Cardiac muscle cell (in vitro differentiated cells and primary cell): ENCODE results near the gene SLC35A4. TPM values are rescaled to one million over a fixed set of nuclear protein-coding genes. Genes with fewer than 3 reads are reported as not detected.

Experiments
- DNase-seq, 2 donors: peaks; one replicate each; pipeline versions ENCODE4 v3.0.0 to v3.0.0-alpha.2; 2010 to 2017; ENCODE audit warnings: low read depth in 1 of 2, low spot score in 1 of 2
- H3K27ac ChIP-seq: fragments of 200-600 bp; sonication (generic); 2 replicates; pipeline ENCODE4 v1.5.1; 2016
- H3K27me3 ChIP-seq: fragments of 200-600 bp; sonication (generic); 2 replicates; pipeline ENCODE4 v1.6.0; 2016; ENCODE audit warnings: control low read depth
- H3K36me3 ChIP-seq: fragments of 200-600 bp; sonication (generic); 2 replicates; pipeline ENCODE4 v1.5.1; 2016; ENCODE audit warnings: control low read depth
- H3K4me1 ChIP-seq: fragments of 200-600 bp; sonication (generic); 2 replicates; pipeline ENCODE4 v1.8.1; 2017; ENCODE audit warnings: low read depth, mild to moderate bottlenecking, mixed run types
- H3K4me3 ChIP-seq: fragments of 200-600 bp; sonication (generic); 2 replicates; pipeline ENCODE4 v1.5.1; 2016; ENCODE audit warnings: mild to moderate bottlenecking
- H3K9me3 ChIP-seq: fragments of 200-600 bp; sonication (generic); 2 replicates; pipeline ENCODE4 v1.5.1; 2017; ENCODE audit warnings: low read depth, mild to moderate bottlenecking, control low read depth
- CTCF ChIP-seq: IDR thresholded peaks from 2 replicates; pipeline ENCODE4 v1.5.1; 2012; ENCODE audit warnings: low read depth, mild to moderate bottlenecking, low read length
- polyA plus RNA-seq: library from polyadenylated mRNA; unstranded; fragments of >200 nt; fragmentation: Nextera tagmentation; extraction: Ambion mirVana; gene quantifications from 2 replicates; pipeline ENCODE4 v1.2.1, GENCODE V29; 2016
- total RNA-seq: library from RNA; depleted of rRNA; stranded (reverse); fragments of >200 nt; gene quantifications from 2 replicates; pipeline ENCODE4 v1.2.3, GENCODE V29; 2016

Gene SLC35A4
- total and polyA plus RNA-seq, 2 experiments from 2014 or later, result 32.3 to 80.7 TPM

- Histone ChIP-seq H3K27ac (no peak overlapping the region), H3K27me3 (no peaks in the 10 kb centered on the region), H3K4me1 (peaks cover 12% of the 10 kb centered on the region), H3K4me3 (peak overlapping the region; percentile 90), H3K9me3 (no peaks in the 10 kb centered on the region), H3K36me3 (peaks cover 7% of the 10 kb centered on the region)
- no peak for TF ChIP-seq CTCF
- DNase-seq, result no peak
These were observed 8.8 kb upstream of the SLC35A4 start for GRCh38 chr5:140555747-140556312.

GRCh38 chr5:140556438-140556837 lies 8.2 kb upstream of the SLC35A4 start:
- Histone ChIP-seq H3K9me3 (no peaks in the 10 kb centered on the region), H3K27ac (no peak overlapping the region), H3K4me3 (peak overlapping the region; percentile 90), H3K36me3 (peaks cover 1% of the 10 kb centered on the region), H3K4me1 (peaks cover 12% of the 10 kb centered on the region), H3K27me3 (no peaks in the 10 kb centered on the region)
- no peak for TF ChIP-seq CTCF
- peak in 1 of 2 donors; percentile 50 for DNase-seq

- no peak for TF ChIP-seq CTCF
- peaks cover 12% of the 10 kb centered on the region for H3K4me1 ChIP-seq
- no peaks in the 10 kb centered on the region for H3K27me3 ChIP-seq
- peaks cover 4% of the 10 kb centered on the region for H3K36me3 ChIP-seq
- H3K27ac ChIP-seq, result peak within 1 kb of the TSS; percentile 94
- peak within 1 kb of the TSS; percentile 90 for H3K4me3 ChIP-seq
- peak; percentile 93 for DNase-seq
- no peaks in the 10 kb centered on the region for H3K9me3 ChIP-seq
These were observed 7.4 kb upstream of the SLC35A4 start, which contains the start of gene SRA1 for GRCh38 chr5:140557136-140557805. SRA1 (minus strand) TSS chr5:140557473; CDS start chr5:140557452, 21 bp downstream.

GRCh38 chr5:140557965-140558364 lies 6.7 kb upstream of the SLC35A4 start:
- Histone ChIP-seq H3K36me3 (peaks cover 4% of the 10 kb centered on the region), H3K27me3 (no peaks in the 10 kb centered on the region), H3K4me3 (peak overlapping the region; percentile 90), H3K9me3 (no peaks in the 10 kb centered on the region), H3K27ac (peak overlapping the region; percentile 94), H3K4me1 (peaks cover 12% of the 10 kb centered on the region)
- TF ChIP-seq CTCF, result no peak
- DNase-seq, result no peak

GRCh38 chr5:140558542-140558941 lies 6.1 kb upstream of the SLC35A4 start:
- Histone ChIP-seq H3K36me3 (peaks cover 4% of the 10 kb centered on the region), H3K27ac (no peak overlapping the region), H3K27me3 (no peaks in the 10 kb centered on the region), H3K4me1 (peaks cover 18% of the 10 kb centered on the region), H3K9me3 (no peaks in the 10 kb centered on the region), H3K4me3 (no peak overlapping the region)
- no peak for DNase-seq
- TF ChIP-seq CTCF, result no peak
